ENCODE results near the gene DPF3.

Gene DPF3

GRCh38 chr14:72588521-72588920, 305.4 kb downstream of the DPF3 start:
- DNase-seq, result no peak

GRCh38 chr14:72583316-72584272, 310.3 kb downstream of the DPF3 start:
- DNase-seq, result no peak

GRCh38 chr14:72582582-72582981, 311.3 kb downstream of the DPF3 start:
- DNase-seq, result no peak

- DNase-seq, result no peak
Observed at GRCh38 chr14:72578514-72578913, 315.4 kb downstream of the DPF3 start.

GRCh38 chr14:72577521-72577920, 316.4 kb downstream of the DPF3 start:
- DNase-seq, result no peak

- DNase-seq, result no peak
Observed at GRCh38 chr14:72576258-72576657, 317.6 kb downstream of the DPF3 start.

GRCh38 chr14:72574715-72575114, 319.2 kb downstream of the DPF3 start:
- DNase-seq, result no peak

GRCh38 chr14:72573725-72574417, 320.0 kb downstream of the DPF3 start:
- DNase-seq, result no peak
